ENCODE results near the gene RPS6KA5. TPM values are rescaled to one million over a fixed set of nuclear protein-coding genes. Genes with fewer than 3 reads are reported as not detected.
"Not testable (repeated sequence)": the region's sequence is repeated elsewhere in the genome, so short reads cannot be mapped to it uniquely, and the experiment has no call there.

RPS6KA5 gene
- total RNA-seq, 3 donors from 2014 or later = 17.3 to 19.5 (median 19.4) TPM

DNA sequence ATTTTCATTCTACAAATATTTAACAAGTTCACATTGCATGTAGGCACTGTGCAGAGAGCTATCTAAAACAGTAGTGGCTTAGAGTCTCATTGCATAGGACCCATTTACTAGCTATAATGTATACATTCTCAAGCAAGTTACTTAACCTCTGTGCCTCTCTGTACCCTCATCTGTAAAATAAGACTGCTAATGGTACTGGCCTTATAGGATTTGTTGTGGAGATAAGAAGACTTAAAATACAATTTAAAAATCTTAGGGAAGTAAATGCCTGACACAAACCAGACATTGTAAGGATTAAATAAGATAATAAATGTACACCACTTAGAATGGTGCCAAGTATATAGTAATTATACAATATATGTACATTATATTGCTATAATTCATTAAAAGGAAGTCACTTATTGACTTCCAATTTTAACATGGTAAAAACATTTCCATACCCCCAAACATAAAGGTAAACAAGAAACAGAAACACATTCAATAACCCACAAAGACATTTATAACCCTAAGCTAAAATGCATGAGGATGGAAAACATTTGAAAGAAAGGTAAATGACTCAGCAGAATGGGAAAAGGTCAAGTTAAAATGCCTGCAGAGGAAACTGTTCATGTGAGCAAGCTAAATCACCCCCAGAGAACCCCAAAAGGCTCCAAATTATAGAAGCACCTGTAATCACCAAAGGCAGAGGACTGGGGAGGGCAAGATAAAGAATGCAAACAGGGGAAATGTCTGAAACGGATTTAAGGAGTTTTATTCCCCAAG, 30.8 kb downstream of the RPS6KA5 start:
- peaks cover 11% of the 10 kb centered on the region for H3K36me3 Mint-ChIP-seq (ENCODE audit: insufficient read depth)
- H3K4me1 Mint-ChIP-seq (ENCODE audit: low read depth) = peaks cover 49% of the 10 kb centered on the region
- no peaks in the 10 kb centered on the region for H3K9me3 Mint-ChIP-seq
- H3K4me3 Mint-ChIP-seq = no peak overlapping the region
- no peak for DNase-seq
- H3K27me3 Mint-ChIP-seq (ENCODE audit: low read depth) = no peaks in the 10 kb centered on the region
- peak; percentile 38 to 53 for ATAC-seq

DNA sequence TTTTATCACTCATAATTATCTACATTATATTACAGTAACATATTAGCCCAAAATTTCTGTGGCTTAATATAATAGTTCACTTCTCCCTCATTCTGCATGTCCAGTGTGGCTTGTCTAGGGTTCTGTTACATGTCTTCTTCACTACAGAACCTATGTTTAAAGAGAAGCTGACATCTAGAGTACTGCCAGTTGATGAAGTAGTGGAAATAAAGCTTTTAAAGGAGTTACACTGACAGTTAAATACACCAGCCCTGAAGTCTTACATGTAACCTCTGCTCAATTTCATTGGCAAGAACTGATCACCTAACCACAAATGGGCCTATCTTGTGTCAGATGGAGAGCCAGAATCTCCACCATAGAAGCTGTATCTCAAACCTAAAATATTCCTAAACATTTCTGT, 32.9 kb downstream of the RPS6KA5 start:
- DNase-seq (no peak), ATAC-seq (no peak)
- Mint-ChIP-seq H3K36me3 (ENCODE audit: insufficient read depth) (peaks cover 8% of the 10 kb centered on the region), H3K27me3 (ENCODE audit: low read depth) (no peaks in the 10 kb centered on the region), H3K4me3 (no peak overlapping the region), H3K9me3 (no peaks in the 10 kb centered on the region), H3K4me1 (ENCODE audit: low read depth) (peaks cover 58% of the 10 kb centered on the region)

DNA sequence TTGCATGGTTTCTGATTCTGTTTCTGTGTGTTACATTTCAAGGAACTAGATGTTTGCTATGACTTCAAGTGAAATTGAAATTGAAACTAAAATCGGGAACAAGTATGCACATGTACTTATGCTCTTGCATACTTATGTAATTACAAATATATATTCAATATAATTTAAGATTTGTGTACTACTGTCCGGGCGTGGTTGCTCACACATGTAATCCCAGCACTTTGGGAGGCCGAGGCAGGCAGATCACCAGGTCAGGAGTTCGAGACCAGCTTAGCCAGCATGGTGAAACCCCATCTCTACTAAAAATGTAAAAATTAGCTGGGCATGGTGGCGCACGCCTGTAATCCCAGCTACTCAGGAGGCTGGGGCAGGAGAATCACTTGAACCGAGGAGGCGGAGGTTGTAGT, 37.8 kb downstream of the RPS6KA5 start:
- not testable (repeated sequence) for H3K27me3 Mint-ChIP-seq (ENCODE audit: low read depth); H3K9me3 Mint-ChIP-seq; H3K36me3 Mint-ChIP-seq (ENCODE audit: insufficient read depth)
- Mint-ChIP-seq H3K4me3 (peak overlapping the region; percentile 72), H3K4me1 (ENCODE audit: low read depth) (peaks cover 52% of the 10 kb centered on the region)
- DNase-seq (peak; percentile 6), ATAC-seq (peak; percentile 80 to 86)

DNA sequence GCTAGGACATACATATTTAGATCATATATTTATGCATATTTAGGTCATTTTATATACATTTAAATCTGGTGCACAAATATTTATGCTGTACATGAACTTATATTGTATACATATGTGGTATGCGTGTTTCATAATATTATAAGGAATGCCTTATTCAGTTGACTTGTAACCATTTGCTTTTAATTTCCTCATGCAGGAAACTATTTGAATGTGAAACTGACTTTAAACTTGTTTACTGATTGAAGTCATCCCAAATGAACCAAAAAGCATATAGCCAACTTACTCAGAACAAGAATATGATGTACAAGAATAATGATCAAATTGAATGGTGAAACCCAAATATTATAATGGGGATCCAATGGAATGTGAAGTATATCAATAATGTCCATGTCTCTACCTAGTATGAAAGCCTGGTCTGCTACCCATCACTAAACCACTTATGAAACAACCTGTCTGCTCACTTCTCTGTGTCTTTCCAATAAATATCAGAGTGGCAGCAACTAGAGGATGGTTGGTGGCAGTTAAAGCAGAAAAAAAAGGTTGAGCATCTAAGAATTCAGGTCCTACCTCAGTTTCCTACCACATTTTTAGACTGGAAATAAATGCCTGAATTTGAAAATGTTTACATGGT, 38.3 kb downstream of the RPS6KA5 start:
- DNase-seq (no peak), ATAC-seq (peak; percentile 58 to 64)
- no peaks in the 10 kb centered on the region for H3K27me3 Mint-ChIP-seq (ENCODE audit: low read depth)
- peaks cover 50% of the 10 kb centered on the region for H3K4me1 Mint-ChIP-seq (ENCODE audit: low read depth)
- peak overlapping the region; percentile 72 for H3K4me3 Mint-ChIP-seq
- no peaks in the 10 kb centered on the region for H3K9me3 Mint-ChIP-seq
- H3K36me3 Mint-ChIP-seq (ENCODE audit: insufficient read depth) = peaks cover 6% of the 10 kb centered on the region

DNA sequence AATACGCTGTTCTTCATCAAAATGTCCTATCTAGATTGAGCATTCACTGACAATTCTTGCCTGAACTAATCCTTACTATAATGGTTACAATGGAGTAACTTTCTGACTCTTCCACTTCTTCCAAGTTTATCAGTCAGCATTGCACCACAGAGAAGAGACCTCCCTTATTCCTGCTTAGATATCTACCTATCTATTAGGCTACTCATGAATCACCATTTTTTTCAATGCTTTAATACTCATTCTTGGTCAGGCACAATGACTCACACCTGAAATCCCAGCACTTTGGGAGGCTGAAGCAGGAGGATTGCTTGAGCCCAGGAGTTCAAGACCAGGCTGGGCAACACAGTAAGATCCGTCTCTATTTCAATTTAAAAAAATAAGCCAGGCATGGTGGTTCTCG, 39.3 kb downstream of the RPS6KA5 start:
- no peaks in the 10 kb centered on the region for H3K27me3 Mint-ChIP-seq (ENCODE audit: low read depth)
- ATAC-seq = no peak
- peaks cover 3% of the 10 kb centered on the region for H3K36me3 Mint-ChIP-seq (ENCODE audit: insufficient read depth)
- H3K4me1 Mint-ChIP-seq (ENCODE audit: low read depth) = peaks cover 46% of the 10 kb centered on the region
- H3K4me3 Mint-ChIP-seq = no peak overlapping the region
- H3K9me3 Mint-ChIP-seq = no peaks in the 10 kb centered on the region
- no peak for DNase-seq

DNA sequence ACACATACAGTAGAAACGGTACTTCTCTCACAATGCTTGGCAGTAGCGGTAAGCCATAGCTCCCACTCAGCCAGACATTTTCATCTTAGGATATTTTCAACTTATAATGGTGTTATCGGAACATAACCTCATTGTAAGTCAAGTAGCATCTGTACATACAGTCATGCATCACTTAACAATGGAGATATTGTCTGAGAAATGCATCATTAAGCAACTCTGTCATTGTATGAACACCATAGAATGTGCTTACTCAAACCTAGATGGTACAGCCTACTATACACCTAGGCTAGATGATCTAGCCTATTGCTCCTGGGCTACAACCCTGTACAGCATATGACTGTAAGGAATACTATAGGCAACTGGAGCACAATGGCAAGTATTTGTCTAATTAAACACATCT, 40.8 kb downstream of the RPS6KA5 start:
- no peak for DNase-seq
- no peak for ATAC-seq
- Mint-ChIP-seq H3K27me3 (ENCODE audit: low read depth) (no peaks in the 10 kb centered on the region), H3K36me3 (ENCODE audit: insufficient read depth) (no peaks in the 10 kb centered on the region), H3K9me3 (no peaks in the 10 kb centered on the region), H3K4me1 (ENCODE audit: low read depth) (peaks cover 47% of the 10 kb centered on the region), H3K4me3 (no peak overlapping the region)

DNA sequence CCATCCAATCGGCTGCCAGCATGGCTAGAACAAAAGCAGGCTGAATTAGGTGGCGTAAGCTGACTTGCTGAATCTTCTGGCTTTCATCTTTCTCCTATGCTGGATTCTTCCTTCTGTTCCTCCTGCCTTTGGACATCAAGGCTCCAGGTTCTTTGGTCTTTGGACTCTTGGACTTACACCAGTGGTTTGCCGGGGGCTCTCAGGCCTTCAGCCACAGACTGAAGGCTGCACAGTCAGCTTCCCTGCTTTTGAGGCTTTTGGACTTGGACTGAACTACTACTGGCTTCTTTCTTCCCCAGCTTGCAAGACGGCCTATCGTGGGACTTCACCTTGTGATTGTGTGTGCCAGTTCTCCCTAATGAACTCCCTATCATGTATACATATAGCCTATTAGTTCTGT, 42.0 kb downstream of the RPS6KA5 start:
- H3K4me1 Mint-ChIP-seq (ENCODE audit: low read depth) = peaks cover 40% of the 10 kb centered on the region
- ATAC-seq (no peak), DNase-seq (no peak)
- no peaks in the 10 kb centered on the region for H3K36me3 Mint-ChIP-seq (ENCODE audit: insufficient read depth)
- H3K27me3 Mint-ChIP-seq (ENCODE audit: low read depth) = no peaks in the 10 kb centered on the region
- H3K9me3 Mint-ChIP-seq = no peaks in the 10 kb centered on the region
- H3K4me3 Mint-ChIP-seq = no peak overlapping the region

GRCh38 chr14:91016800-91017410, 43.5 kb downstream of the RPS6KA5 start:
- H3K4me1 Mint-ChIP-seq (ENCODE audit: low read depth) = peaks cover 29% of the 10 kb centered on the region
- no peak overlapping the region for H3K4me3 Mint-ChIP-seq
- no peaks in the 10 kb centered on the region for H3K27me3 Mint-ChIP-seq (ENCODE audit: low read depth)
- no peaks in the 10 kb centered on the region for H3K9me3 Mint-ChIP-seq
- ATAC-seq = no peak
- DNase-seq = no peak
- H3K36me3 Mint-ChIP-seq (ENCODE audit: insufficient read depth) = no peaks in the 10 kb centered on the region

DNA sequence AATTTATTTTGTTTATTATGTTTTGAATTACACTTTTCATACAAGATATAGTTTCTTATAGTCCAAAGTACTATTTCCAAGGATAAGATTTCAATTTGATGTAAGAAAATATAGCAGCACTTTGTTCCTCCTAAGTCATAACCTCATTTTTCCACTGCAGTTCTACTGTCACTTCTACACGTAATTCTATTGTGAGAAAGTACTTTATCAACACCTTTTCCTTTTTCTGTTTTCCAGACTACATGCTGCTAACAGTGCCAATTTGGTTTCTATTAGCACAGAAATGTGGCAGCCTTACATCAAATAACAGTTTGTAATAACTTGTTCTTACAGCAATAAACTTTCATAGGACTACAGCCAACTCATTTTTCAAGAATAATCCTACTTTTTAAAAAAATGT, 45.0 kb downstream of the RPS6KA5 start:
- peaks cover 25% of the 10 kb centered on the region for H3K4me1 Mint-ChIP-seq (ENCODE audit: low read depth)
- H3K27me3 Mint-ChIP-seq (ENCODE audit: low read depth) = no peaks in the 10 kb centered on the region
- peaks cover 2% of the 10 kb centered on the region for H3K36me3 Mint-ChIP-seq (ENCODE audit: insufficient read depth)
- DNase-seq = no peak
- H3K4me3 Mint-ChIP-seq = no peak overlapping the region
- no peaks in the 10 kb centered on the region for H3K9me3 Mint-ChIP-seq
- peak in 1 of 2 donors; percentile 19 for ATAC-seq

- H3K4me3 Mint-ChIP-seq = no peak overlapping the region
- peaks cover 39% of the 10 kb centered on the region for H3K4me1 Mint-ChIP-seq (ENCODE audit: low read depth)
- ATAC-seq (no peak), DNase-seq (no peak)
- no peaks in the 10 kb centered on the region for H3K9me3 Mint-ChIP-seq
- H3K36me3 Mint-ChIP-seq (ENCODE audit: insufficient read depth) = peaks cover 2% of the 10 kb centered on the region
- no peaks in the 10 kb centered on the region for H3K27me3 Mint-ChIP-seq (ENCODE audit: low read depth)
These were observed 48.4 kb downstream of the RPS6KA5 start for GRCh38 chr14:91012045-91012444.

GRCh38 chr14:91010153-91010533, 50.3 kb downstream of the RPS6KA5 start:
- H3K36me3 Mint-ChIP-seq (ENCODE audit: insufficient read depth) = peaks cover 2% of the 10 kb centered on the region
- H3K9me3 Mint-ChIP-seq = no peaks in the 10 kb centered on the region
- H3K4me1 Mint-ChIP-seq (ENCODE audit: low read depth) = peaks cover 42% of the 10 kb centered on the region
- no peak for DNase-seq
- H3K27me3 Mint-ChIP-seq (ENCODE audit: low read depth) = no peaks in the 10 kb centered on the region
- no peak for ATAC-seq
- H3K4me3 Mint-ChIP-seq = no peak overlapping the region

- peak; percentile 25 to 51 for ATAC-seq
- no peaks in the 10 kb centered on the region for H3K9me3 Mint-ChIP-seq
- H3K27me3 Mint-ChIP-seq (ENCODE audit: low read depth) = no peaks in the 10 kb centered on the region
- DNase-seq = no peak
- peaks cover 40% of the 10 kb centered on the region for H3K4me1 Mint-ChIP-seq (ENCODE audit: low read depth)
- no peak overlapping the region for H3K4me3 Mint-ChIP-seq
- peaks cover 2% of the 10 kb centered on the region for H3K36me3 Mint-ChIP-seq (ENCODE audit: insufficient read depth)
These were observed 50.8 kb downstream of the RPS6KA5 start for GRCh38 chr14:91009501-91010152.

- Mint-ChIP-seq H3K4me3 (no peak overlapping the region), H3K27me3 (ENCODE audit: low read depth) (no peaks in the 10 kb centered on the region), H3K36me3 (ENCODE audit: insufficient read depth) (peaks cover 2% of the 10 kb centered on the region), H3K9me3 (no peaks in the 10 kb centered on the region), H3K4me1 (ENCODE audit: low read depth) (peaks cover 39% of the 10 kb centered on the region)
- ATAC-seq (no peak), DNase-seq (no peak)
These were observed 51.6 kb downstream of the RPS6KA5 start for GRCh38 chr14:91008759-91009409.

DNA sequence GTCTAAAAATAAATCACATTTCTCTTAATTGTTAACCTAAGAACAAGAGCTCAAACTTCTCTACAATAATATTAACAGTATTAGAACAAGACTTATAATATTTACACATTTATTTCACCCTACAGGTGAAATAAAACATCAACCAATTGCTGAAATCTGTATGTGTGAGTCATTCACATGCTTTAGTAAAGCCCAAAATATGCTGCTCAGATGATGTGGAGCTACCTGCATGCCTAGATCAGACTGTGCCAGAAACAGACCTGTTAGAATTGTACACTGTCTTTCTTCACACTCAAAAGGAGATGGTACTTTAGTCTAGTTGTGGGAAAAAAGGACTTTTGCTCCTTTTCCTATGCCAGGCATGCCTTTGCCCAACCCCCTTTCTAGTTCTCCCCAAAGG, 54.7 kb downstream of the RPS6KA5 start:
- DNase-seq = no peak
- Mint-ChIP-seq H3K27me3 (ENCODE audit: low read depth) (no peaks in the 10 kb centered on the region), H3K36me3 (ENCODE audit: insufficient read depth) (no peaks in the 10 kb centered on the region), H3K4me3 (no peak overlapping the region), H3K4me1 (ENCODE audit: low read depth) (peaks cover 40% of the 10 kb centered on the region), H3K9me3 (no peaks in the 10 kb centered on the region)
- no peak for ATAC-seq
